OCI-LY1 (cell line): ENCODE results near the gene SLC26A5.

Experiments
- H2AFZ ChIP-seq: fragments of 200-600 bp; sonication (generic), shearing (Covaris generic); 2 replicates; pipeline ENCODE4 v1.6.0; 2014; ENCODE audit warnings: antibody characterized with exemption, mild to moderate bottlenecking, low read length
- H3F3A ChIP-seq: fragments of 200-600 bp; sonication (generic), shearing (Covaris generic); 2 replicates; pipeline ENCODE4 v1.6.0; 2014; ENCODE audit warnings: mild to moderate bottlenecking, antibody characterized with exemption, low read length, moderate library complexity; ENCODE audit not compliant: insufficient read depth
- H3K27ac ChIP-seq: fragments of 200-600 bp; sonication (generic); 2 replicates; pipeline ENCODE4 v1.5.1; 2014; ENCODE audit warnings: low read length, mixed run types, mild to moderate bottlenecking, low read depth; ENCODE audit not compliant: poor library complexity, severe bottlenecking
- H3K27me3 ChIP-seq: fragments of 200-600 bp; sonication (generic); 2 replicates; pipeline ENCODE4 v1.6.0; 2014; ENCODE audit warnings: antibody characterized with exemption, mild to moderate bottlenecking, low read length, moderate library complexity; ENCODE audit not compliant: insufficient read depth
- H3K36me3 ChIP-seq: fragments of 200-600 bp; sonication (generic); 2 replicates; pipeline ENCODE4 v1.6.1; 2014; ENCODE audit warnings: mild to moderate bottlenecking, antibody characterized with exemption, low read length, moderate library complexity, mixed read lengths; ENCODE audit not compliant: insufficient read depth
- H3K4me1 ChIP-seq: fragments of 200-600 bp; sonication (generic); 2 replicates; pipeline ENCODE4 v1.5.1; 2014; ENCODE audit warnings: mild to moderate bottlenecking, low read length, moderate library complexity; ENCODE audit not compliant: insufficient read depth, severe bottlenecking
- H3K4me2 ChIP-seq: fragments of 200-600 bp; sonication (generic), shearing (Covaris generic); 2 replicates; pipeline ENCODE4 v1.6.1; 2014; ENCODE audit warnings: low read length
- H3K4me3 ChIP-seq: fragments of 200-600 bp; sonication (generic); 2 replicates; pipeline ENCODE4 v1.5.1; 2014; ENCODE audit warnings: low read length, low read depth, mild to moderate bottlenecking, mixed read lengths; ENCODE audit not compliant: poor library complexity, severe bottlenecking
- H3K79me2 ChIP-seq: fragments of 200-600 bp; shearing (Covaris generic); 2 replicates; pipeline ENCODE4 v1.6.1; 2016; ENCODE audit warnings: mixed run types, low read length, mixed read lengths; ENCODE audit not compliant: insufficient read depth
- H3K9ac ChIP-seq: fragments of 200-600 bp; sonication (generic), shearing (Covaris generic); 2 replicates; pipeline ENCODE4 v1.6.1; 2014; ENCODE audit warnings: mild to moderate bottlenecking, low read length, mixed read lengths
- H3K9me2 ChIP-seq: fragments of 200-600 bp; sonication (generic), shearing (Covaris generic); 2 replicates; pipeline ENCODE4 v1.6.1; 2014; ENCODE audit warnings: low read depth, mild to moderate bottlenecking, low read length, mixed read lengths
- H3K9me3 ChIP-seq: fragments of 200-600 bp; shearing (Covaris generic); 2 replicates; pipeline ENCODE4 v1.6.1; 2014; ENCODE audit warnings: low read length, mixed read lengths
- H4K20me1 ChIP-seq: fragments of 200-600 bp; sonication (generic), shearing (Covaris generic); 2 replicates; pipeline ENCODE4 v1.6.0; 2016; ENCODE audit warnings: mild to moderate bottlenecking, low read length; ENCODE audit not compliant: insufficient read depth
- EZH2 ChIP-seq: fragments of 200-600 bp; sonication (generic), shearing (Covaris generic); IDR thresholded peaks from 2 replicates; pipeline ENCODE4 v1.8.0; 2017; ENCODE audit warnings: borderline replicate concordance, mixed run types, mild to moderate bottlenecking, antibody characterized with exemption, low read length, moderate library complexity, mixed read lengths
- TF ChIP-seq, protein P1 (sequence below): fragments of 200-600 bp; sonication (generic), shearing (Covaris generic); IDR thresholded peaks from 2 replicates; pipeline ENCODE4 v1.5.1; 2017; ENCODE audit warnings: mild to moderate bottlenecking, antibody characterized with exemption, low read length, moderate library complexity, mixed read lengths

SLC26A5 gene

DNA sequence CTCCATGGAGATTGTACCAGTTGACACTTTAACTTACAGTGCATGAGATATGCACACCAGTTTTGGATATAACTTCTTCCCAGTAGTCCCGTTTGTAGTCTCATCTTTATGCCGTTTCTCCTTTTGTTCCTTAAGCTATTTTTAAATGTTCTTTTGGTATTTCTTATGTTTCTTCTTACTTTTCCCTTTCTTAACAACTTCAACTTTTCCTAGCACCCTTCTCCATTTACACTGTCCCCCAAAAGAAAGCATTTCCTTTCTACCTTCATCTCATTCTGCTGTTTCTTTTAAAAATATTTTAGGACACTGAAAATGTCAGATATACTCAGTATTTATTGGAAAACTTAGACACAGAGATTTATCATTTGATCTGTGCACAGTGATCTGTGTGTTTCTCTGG lies 97.0 kb downstream of the SLC26A5 start:
- H2AFZ ChIP-seq, result no peak overlapping the region
- no peaks in the 10 kb centered on the region for H3F3A ChIP-seq
- H3K9me3 ChIP-seq, result no peaks in the 10 kb centered on the region
- TF ChIP-seq, protein P1, sequence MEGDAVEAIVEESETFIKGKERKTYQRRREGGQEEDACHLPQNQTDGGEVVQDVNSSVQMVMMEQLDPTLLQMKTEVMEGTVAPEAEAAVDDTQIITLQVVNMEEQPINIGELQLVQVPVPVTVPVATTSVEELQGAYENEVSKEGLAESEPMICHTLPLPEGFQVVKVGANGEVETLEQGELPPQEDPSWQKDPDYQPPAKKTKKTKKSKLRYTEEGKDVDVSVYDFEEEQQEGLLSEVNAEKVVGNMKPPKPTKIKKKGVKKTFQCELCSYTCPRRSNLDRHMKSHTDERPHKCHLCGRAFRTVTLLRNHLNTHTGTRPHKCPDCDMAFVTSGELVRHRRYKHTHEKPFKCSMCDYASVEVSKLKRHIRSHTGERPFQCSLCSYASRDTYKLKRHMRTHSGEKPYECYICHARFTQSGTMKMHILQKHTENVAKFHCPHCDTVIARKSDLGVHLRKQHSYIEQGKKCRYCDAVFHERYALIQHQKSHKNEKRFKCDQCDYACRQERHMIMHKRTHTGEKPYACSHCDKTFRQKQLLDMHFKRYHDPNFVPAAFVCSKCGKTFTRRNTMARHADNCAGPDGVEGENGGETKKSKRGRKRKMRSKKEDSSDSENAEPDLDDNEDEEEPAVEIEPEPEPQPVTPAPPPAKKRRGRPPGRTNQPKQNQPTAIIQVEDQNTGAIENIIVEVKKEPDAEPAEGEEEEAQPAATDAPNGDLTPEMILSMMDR, result no peak
- TF ChIP-seq EZH2, result no peak
- peaks cover 38% of the 10 kb centered on the region for H3K36me3 ChIP-seq
- peak overlapping the region; percentile 76 for H3K4me3 ChIP-seq
- H3K79me2 ChIP-seq, result peaks cover 82% of the 10 kb centered on the region
- H3K27me3 ChIP-seq, result no peaks in the 10 kb centered on the region
- peaks cover 52% of the 10 kb centered on the region for H3K4me1 ChIP-seq
- peak overlapping the region; percentile 1 for H3K27ac ChIP-seq
- H3K9me2 ChIP-seq, result no peaks in the 10 kb centered on the region
- H3K4me2 ChIP-seq, result peak overlapping the region; percentile 77
- H3K9ac ChIP-seq, result peak overlapping the region; percentile 83
- peaks cover 4% of the 10 kb centered on the region; the same call in 1 of the 2 replicates for H4K20me1 ChIP-seq

DNA sequence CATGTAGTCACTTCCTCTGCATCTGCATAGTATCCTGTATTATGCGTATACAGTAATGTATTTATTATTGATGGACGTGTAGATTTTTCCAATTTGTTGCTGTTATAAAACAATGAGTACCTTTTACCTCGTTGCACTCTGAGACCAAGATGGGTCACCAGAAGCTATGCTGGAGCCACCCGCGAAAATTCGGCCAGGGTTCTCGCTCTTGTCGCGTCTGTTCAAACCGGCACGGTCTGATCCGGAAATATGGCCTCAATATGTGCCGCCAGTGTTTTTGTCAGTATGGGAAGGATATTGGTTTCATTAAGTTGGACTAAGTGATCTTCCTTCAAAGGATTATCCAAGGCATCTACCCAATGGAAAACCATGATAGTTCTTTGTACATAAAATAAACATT lies 97.6 kb downstream of the SLC26A5 start:
- Histone ChIP-seq H3K9me2 (no peaks in the 10 kb centered on the region), H3K4me2 (peak overlapping the region; percentile 77), H2AFZ (no peak overlapping the region), H3K4me3 (peak overlapping the region; percentile 76), H3K27ac (peak overlapping the region; percentile 85), H3K9ac (peak overlapping the region; percentile 83), H3K9me3 (no peaks in the 10 kb centered on the region), H3K79me2 (peaks cover 82% of the 10 kb centered on the region), H3K27me3 (no peaks in the 10 kb centered on the region), H3K4me1 (peaks cover 55% of the 10 kb centered on the region), H3K36me3 (peaks cover 33% of the 10 kb centered on the region), H4K20me1 (peaks cover 4% of the 10 kb centered on the region; the same call in 1 of the 2 replicates), H3F3A (no peaks in the 10 kb centered on the region)
- no peak for TF ChIP-seq EZH2
- TF ChIP-seq, protein P1, result no peak

DNA sequence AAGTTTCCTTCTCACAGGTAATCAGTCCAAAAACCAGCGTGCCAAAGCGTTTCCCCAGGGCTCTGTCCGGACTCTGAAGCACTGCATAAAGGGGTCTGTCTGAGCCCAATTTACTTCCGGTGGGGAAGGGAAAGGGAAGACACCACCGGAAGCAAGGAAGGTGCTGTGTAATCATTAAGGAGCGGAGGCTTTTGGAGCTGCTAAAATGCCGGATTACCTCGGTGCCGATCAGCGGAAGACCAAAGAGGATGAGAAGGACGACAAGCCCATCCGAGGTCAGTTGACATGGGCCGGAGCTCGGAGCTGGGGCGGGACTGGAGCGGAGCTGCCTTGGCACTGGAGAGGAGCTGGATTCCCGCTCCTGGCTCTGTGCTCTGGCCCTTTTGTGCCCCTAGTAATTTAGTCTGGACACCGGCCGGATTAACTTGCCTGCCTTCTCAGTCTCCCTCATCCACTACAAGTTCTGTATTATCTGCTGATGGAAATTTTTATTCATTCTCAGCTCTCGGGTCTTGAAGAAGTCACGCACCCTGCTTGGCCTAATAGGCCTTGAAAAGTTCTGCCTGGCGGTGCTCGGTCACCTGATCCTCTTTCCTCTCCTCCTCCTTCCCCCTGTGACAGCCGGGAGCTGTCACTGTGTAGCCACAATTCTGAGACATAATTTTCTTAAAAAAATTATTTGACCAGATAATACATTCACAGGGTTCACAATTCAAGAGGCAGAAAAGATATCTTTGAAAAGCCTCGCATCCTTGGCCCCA lies 98.3 kb downstream of the SLC26A5 start, which contains the start of gene PSMC2:
Gene PSMC2, plus strand, starts transcription at position 137 of the 761 bp plus-strand sequence. Its CDS starts 69 bp downstream, at position 206.
- peaks cover 82% of the 10 kb centered on the region for H3K79me2 ChIP-seq
- TF ChIP-seq, protein P1, result no peak
- H3F3A ChIP-seq, result no peaks in the 10 kb centered on the region
- peaks cover 26% of the 10 kb centered on the region for H3K36me3 ChIP-seq
- no peaks in the 10 kb centered on the region for H3K27me3 ChIP-seq
- peaks cover 62% of the 10 kb centered on the region for H3K4me1 ChIP-seq
- no peaks in the 10 kb centered on the region for H3K9me3 ChIP-seq
- H3K9ac ChIP-seq, result peak within 1 kb of the TSS; percentile 83
- peaks cover 4% of the 10 kb centered on the region; the same call in 1 of the 2 replicates for H4K20me1 ChIP-seq
- peak within 1 kb of the TSS; percentile 32; the same call in 1 of the 2 replicates for H2AFZ ChIP-seq
- H3K4me3 ChIP-seq, result peak within 1 kb of the TSS; percentile 76
- peak within 1 kb of the TSS; percentile 85 for H3K27ac ChIP-seq
- peak within 1 kb of the TSS; percentile 77 for H3K4me2 ChIP-seq
- H3K9me2 ChIP-seq, result no peaks in the 10 kb centered on the region
